Liver (tissue), 9 donors: ENCODE measurements around the gene DLX2. TPM values are rescaled to one million over a fixed set of nuclear protein-coding genes. Genes with fewer than 3 reads are reported as not detected.

Experiments
- DNase-seq: peaks from one replicate; pipeline ENCODE4 v3.0.0-alpha.2; 2017; ENCODE audit warnings: low spot score
- H3K27ac ChIP-seq, 2 donors: one replicate each; pipeline ENCODE4 v1.7.0; 2013; ENCODE audit warnings: inconsistent platforms in 2 of 2, low read length in 2 of 2, control low read depth in 1 of 2, low read depth in 1 of 2, mild to moderate bottlenecking in 1 of 2
- H3K27me3 ChIP-seq, 4 donors: one replicate each; pipeline versions ENCODE4 v1.6.1 to v1.7.0; 2013; ENCODE audit warnings: low read length in 3 of 4, inconsistent platforms in 1 of 4, mild to moderate bottlenecking in 1 of 4, moderate library complexity in 1 of 4; ENCODE audit not compliant: control insufficient read depth in 4 of 4, insufficient read depth in 4 of 4
- H3K36me3 ChIP-seq, 4 donors: one replicate each; pipeline versions ENCODE4 v1.6.1 to v1.7.0; 2013; ENCODE audit warnings: low read length in 3 of 4, mild to moderate bottlenecking in 3 of 4, low read depth in 1 of 4, moderate library complexity in 1 of 4; ENCODE audit not compliant: control insufficient read depth in 4 of 4, insufficient read depth in 3 of 4
- H3K4me1 ChIP-seq, 4 donors: one replicate each; pipeline versions ENCODE4 v1.6.1 to v1.7.0; 2013; ENCODE audit warnings: low read length in 3 of 4, mild to moderate bottlenecking in 3 of 4, moderate library complexity in 1 of 4; ENCODE audit not compliant: control insufficient read depth in 4 of 4, insufficient read depth in 4 of 4
- H3K4me3 ChIP-seq, 3 donors: one replicate each; pipeline versions ENCODE4 v1.6.1 to v1.7.0; 2013; ENCODE audit warnings: low read length in 3 of 3, control low read depth in 1 of 3, low read depth in 1 of 3, mild to moderate bottlenecking in 1 of 3
- H3K9ac ChIP-seq, 2 donors: one replicate each; pipeline ENCODE4 v1.7.0; 2013; ENCODE audit warnings: low read length in 2 of 2, mild to moderate bottlenecking in 2 of 2, moderate library complexity in 2 of 2, control low read depth in 1 of 2, low read depth in 1 of 2
- H3K9me3 ChIP-seq, 4 donors: one replicate each; pipeline versions ENCODE4 v1.6.1 to v1.7.0; 2013; ENCODE audit warnings: low read length in 3 of 4; ENCODE audit not compliant: control insufficient read depth in 4 of 4
- ATF3 ChIP-seq: IDR thresholded peaks from 2 replicates; pipeline ENCODE4 v1.6.1; 2016; ENCODE audit warnings: antibody characterized with exemption
- CTCF ChIP-seq: fragments of 150-350 bp; IDR thresholded peaks from 2 replicates; pipeline ENCODE4 v1.5.1; 2017; ENCODE audit warnings: improper control_type of control experiment, low read depth, low read length; ENCODE audit not compliant: missing input control
- EGR1 ChIP-seq, 2 donors: IDR thresholded peaks; 2 replicates each; pipeline ENCODE4 v1.6.1; 2016 to 2018; ENCODE audit warnings: antibody characterized with exemption in 2 of 2, low read depth in 2 of 2
- FOXA1 ChIP-seq: IDR thresholded peaks from 2 replicates; pipeline ENCODE4 v1.6.1; 2016; ENCODE audit warnings: antibody characterized with exemption
- FOXA2 ChIP-seq: IDR thresholded peaks from 2 replicates; pipeline ENCODE4 v1.6.1; 2016; ENCODE audit warnings: antibody characterized with exemption
- GABPA ChIP-seq, 2 donors: IDR thresholded peaks in 1 of 2; conservative IDR thresholded peaks in 1 of 2; 2 replicates each; pipeline ENCODE4 v1.6.1; 2016; ENCODE audit warnings: antibody characterized with exemption in 2 of 2, mild to moderate bottlenecking in 1 of 2, moderate library complexity in 1 of 2
- JUND ChIP-seq, 2 donors: IDR thresholded peaks; 2 replicates each; pipeline ENCODE4 v1.6.1; 2016; ENCODE audit warnings: antibody characterized with exemption in 2 of 2
- RAD21 ChIP-seq, 2 donors: IDR thresholded peaks; 2 replicates each; pipeline ENCODE4 v1.6.1; 2016; ENCODE audit warnings: antibody characterized with exemption in 2 of 2, mild to moderate bottlenecking in 2 of 2
- REST ChIP-seq: IDR thresholded peaks from 2 replicates; pipeline ENCODE4 v1.6.1; 2016; ENCODE audit warnings: antibody characterized with exemption, mild to moderate bottlenecking
- RXRA ChIP-seq, 2 donors: IDR thresholded peaks; 2 replicates each; pipeline ENCODE4 v1.6.1; 2017 to 2018; ENCODE audit warnings: antibody characterized with exemption in 2 of 2, mild to moderate bottlenecking in 1 of 2
- TAF1 ChIP-seq: conservative IDR thresholded peaks from 2 replicates; pipeline ENCODE4 v1.6.1; 2016; ENCODE audit warnings: antibody characterized with exemption, mild to moderate bottlenecking
- YY1 ChIP-seq: IDR thresholded peaks from 2 replicates; pipeline ENCODE4 v1.6.1; 2016; ENCODE audit warnings: antibody characterized with exemption, mild to moderate bottlenecking
- ZBTB33 ChIP-seq: IDR thresholded peaks from 2 replicates; pipeline ENCODE4 v1.6.1; 2016; ENCODE audit warnings: antibody characterized with exemption
- WGBS: extraction: QIAGEN DNeasy Blood & Tissue Kit; methylation state at CpG from one replicate; pipeline ENCODE4 v1.1.7; 2013; 5-methylcytosine and 5-hydroxymethylcytosine counted together
- polyA plus RNA-seq, 2 donors: library from polyadenylated mRNA; stranded (reverse) in 1 of 2; unstranded in 1 of 2; fragments of 200-250 nt in 1 of 2; fragments of >200 nt in 1 of 2; fragmentation: Nextera tagmentation in 1 of 2; extraction: Ambion mirVana in 1 of 2; gene quantifications; one replicate each; pipeline versions ENCODE4 v1.2.1 to v1.2.3, GENCODE V29; 2013 to 2015
- total RNA-seq, 2 donors: library from RNA; depleted of rRNA; stranded (reverse); fragments of >200 nt; gene quantifications; one replicate each; pipeline ENCODE4 v1.2.3, GENCODE V29; 2014
- donor health status: healthy.
- donor health status: healthy.
- donor health status: healthy.
- donor health status: healthy.
- donor health status: healthy.

The DLX2 gene
- total and polyA plus RNA-seq, 4 donors, result not detected

GRCh38 chr2:172094294-172095145 lies 8.2 kb downstream of the DLX2 start:
- Histone ChIP-seq H3K27ac (no peak overlapping the region), H3K36me3 (no peaks in the 10 kb centered on the region), H3K27me3 (peaks cover 12 to 45% (median 28%) of the 10 kb centered on the region in 4 donors), H3K4me3 (peak overlapping the region in 1 of 3 donors; percentile 22), H3K9me3 (peaks cover 0 to 2% (median 0%) of the 10 kb centered on the region in 4 donors), H3K9ac (no peak overlapping the region), H3K4me1 (peaks cover 8 to 29% (median 21%) of the 10 kb centered on the region in 4 donors)
- 4% methylated on average over 66 of the region's 66 CpGs for WGBS
- no peak for DNase-seq
- TF ChIP-seq GABPA (IDR thresholded peaks at IDR 0.05 in 1 of 2, conservative IDR thresholded peaks at IDR 0.05 in 1 of 2), result no peak
- TF ChIP-seq FOXA1, result no peak
- TF ChIP-seq YY1, result no peak
- TF ChIP-seq ATF3, result no peak
- no peak for TF ChIP-seq REST
- TF ChIP-seq ZBTB33, result no peak
- no peak for TF ChIP-seq EGR1 (IDR thresholded peaks at IDR 0.05; ENCODE audit: low read depth in 2 of 2)
- no peak for TF ChIP-seq TAF1
- TF ChIP-seq CTCF, result no peak
- TF ChIP-seq RAD21 (IDR thresholded peaks at IDR 0.05), result no peak
- TF ChIP-seq JUND (IDR thresholded peaks at IDR 0.05), result no peak
- no peak for TF ChIP-seq FOXA2
- no peak for TF ChIP-seq RXRA (IDR thresholded peaks at IDR 0.05)
